NCI-H2227 (cell line): Measurements from ENCODE around the gene WDR86.
A peak's percentile ranks its signal among the peaks of the same experiment; 100 is the strongest.

Source experiments
- DNase-seq: peaks from one replicate; lab custom pipeline; 2025; ENCODE audit not compliant: unreplicated experiment; lab: John Stamatoyannopoulos, UW

The WDR86 gene

DNA sequence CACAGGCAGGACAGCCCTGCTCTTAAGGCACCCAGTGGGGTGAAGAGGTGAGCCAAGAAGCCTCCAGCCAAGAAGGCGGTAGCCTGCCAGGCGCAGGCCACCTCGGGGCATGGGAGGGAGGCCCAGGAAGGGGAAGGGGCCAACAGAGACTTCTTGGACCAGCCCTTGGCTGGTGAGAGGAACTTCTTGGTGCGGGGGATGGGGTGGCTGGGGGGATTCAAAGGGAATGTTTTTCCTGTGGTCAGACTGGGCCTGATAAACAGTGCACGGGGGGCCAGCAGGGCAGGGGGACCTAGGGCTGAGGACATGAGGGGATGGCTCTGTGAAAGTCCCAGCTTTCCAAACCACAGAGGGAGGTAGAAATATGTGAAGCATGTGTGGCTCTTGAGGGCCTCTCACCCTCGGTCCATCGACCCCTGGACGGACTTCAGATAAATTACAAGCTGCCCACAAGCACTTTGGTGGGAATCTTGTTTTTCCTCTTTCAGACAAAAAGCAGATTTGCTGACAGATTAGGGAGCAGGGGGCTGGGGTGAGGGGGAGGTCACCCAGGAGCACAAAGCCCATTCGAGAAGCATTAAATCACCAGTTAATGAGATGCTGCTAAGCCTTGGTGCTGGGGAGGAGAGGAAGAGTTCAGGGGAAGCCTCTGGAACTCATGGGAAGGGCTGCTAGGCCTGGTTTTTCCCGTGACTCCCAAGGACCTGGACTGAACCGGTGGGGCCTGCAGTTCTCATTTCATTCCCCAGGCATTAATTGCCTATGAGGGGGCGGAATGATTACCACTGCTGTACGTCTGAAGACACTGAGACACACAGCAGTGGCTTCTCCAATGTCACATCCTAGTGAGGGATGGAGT is 18.8 kb upstream of the WDR86 start:
- DNase-seq = peak; percentile 17

DNA sequence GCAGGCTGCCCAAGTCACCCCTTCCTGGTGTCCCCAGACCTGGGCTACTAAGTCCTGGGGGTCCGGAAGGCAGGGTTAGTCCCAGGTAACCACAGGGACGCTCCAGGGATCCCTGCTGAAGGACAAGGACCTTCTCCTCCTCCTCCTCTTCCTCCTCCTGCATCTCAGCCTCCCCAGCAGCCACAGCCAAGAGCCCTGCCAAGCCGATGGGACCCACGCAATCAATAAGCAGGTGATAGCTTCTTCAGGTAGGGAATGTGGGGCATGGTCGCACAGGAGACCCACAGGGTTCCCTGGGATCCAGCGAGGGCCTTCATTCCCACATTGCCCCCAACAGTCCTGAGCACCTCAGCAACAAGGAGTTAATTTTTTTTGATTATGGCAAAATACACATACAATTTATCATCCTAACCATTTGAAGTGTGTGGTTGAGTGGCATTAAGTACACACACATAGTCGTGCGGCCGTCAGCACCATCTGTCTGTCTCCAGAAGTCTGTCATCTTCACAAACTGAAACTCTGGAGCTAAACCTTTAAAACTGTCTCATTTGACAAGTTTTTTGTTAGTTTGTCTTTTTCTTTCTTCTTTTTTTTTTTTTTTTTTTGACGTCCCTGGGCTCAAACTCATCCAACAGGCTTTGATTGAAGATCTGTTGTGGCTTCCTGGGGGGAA is 18.0 kb upstream of the WDR86 start:
- no peak for DNase-seq

DNA sequence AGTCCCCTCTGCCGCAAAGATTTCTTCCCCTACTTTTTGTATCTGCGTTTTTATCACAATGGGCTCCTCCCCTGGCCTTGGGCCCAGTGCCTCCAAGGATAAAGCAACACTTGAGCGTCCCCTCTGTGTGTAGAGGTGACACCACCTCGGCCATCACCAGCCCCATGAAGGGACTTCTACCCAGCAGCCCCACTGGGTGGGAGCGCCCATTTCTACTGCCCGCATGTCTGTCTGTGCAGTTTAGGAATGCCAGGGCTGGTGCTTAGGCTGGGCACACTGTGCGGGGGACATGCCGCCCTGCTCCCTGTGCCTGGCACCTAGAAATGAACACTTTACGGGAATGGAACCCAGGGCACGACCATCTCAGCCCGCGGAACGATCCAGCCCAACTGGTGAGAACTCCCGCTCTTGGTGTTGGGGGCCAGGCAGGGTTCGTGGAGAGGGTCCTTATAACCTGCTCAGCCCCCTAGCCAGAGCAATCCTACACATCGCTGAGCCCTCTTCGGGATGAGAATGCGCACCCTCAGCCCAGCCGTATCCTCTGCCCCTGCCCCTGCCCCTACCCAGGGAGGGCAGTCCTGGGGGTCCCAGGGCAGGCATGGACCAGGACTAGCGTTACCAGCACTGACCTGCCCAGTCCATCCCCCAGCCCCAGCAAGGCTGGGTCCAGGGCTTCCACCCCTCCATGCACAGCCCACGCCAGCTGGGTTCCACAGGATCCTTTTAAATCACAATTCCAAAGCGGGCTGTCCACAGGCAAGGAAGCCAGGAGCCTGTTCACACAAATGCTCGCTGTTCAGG is 17.3 kb upstream of the WDR86 start:
- DNase-seq = no peak

DNA sequence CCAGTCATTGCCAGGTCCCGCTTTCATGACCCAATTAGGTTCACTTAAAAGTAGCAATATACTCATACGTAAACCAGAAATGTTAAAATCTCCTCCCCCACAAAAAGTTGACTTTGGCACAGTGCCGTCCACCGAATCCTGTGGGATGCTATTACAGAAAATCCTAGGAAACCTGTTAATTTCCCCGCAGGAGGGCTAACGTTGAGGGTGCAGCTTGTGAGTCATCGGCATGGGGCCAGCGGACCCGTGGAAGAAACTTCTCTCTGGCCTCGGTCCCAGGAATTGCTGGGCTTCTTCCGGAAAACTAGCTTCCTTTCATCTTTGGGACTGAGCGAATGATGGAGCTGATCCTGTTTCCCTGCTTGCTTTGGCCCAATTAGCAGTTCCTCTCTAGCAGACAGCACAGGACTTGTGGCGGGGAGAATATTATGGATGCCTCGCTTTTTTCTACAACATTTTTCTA is 16.6 kb upstream of the WDR86 start:
- no peak for DNase-seq

DNA sequence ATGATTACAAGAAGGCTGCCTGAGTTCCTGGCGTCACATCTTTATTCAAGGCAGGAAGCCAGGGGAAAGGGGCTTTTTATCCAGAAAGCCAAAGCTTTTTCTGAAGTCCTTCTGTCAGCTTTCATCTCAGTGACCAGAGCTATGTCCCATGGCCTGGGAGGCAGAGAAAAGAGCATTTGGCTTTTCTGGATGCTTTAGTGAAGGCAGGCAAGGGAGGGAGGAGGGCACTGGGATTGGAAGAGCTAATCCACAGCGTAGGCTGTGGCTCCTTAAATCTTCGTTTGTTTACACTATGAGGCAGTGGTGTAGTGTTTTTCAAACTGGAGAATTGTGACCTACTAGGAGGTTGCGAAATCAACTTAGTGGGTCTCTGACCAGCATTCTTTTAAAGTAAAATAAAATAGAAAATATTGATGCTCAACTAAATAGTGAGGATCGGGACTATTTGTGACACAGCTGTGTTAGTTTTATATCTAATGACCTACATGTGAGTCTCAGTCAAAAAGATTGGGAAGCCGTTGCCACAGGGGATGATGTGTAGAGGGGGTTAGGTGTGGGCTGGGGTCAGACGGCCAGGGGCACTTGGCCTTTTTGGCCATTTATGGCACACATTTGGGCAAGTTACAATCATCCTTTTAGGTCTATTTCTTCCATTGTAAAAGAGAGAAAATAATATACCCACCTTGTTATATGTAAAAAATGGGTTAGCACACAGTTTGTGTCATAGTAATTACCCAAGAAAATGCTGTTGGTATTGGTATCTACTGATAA is 16.0 kb upstream of the WDR86 start:
- no peak for DNase-seq

DNA sequence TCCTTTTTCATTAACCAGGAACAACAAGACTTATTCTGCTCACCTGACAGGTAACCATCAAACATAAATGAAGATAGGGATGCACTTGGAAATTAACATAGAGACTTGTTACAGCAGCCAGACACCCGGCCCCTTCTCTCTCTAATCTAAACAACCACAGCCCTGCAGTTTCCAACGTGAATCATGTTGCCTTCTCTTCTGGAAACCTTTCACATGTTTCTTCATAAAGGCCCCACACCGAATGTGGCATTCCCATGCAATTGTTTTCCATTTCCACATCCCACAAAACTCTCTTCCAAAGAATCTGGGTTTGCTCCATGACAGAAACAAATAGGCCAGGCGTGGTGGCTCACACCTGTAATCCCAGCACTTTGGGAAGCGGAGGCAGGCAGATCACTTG is 15.0 kb upstream of the WDR86 start:
- no peak for DNase-seq

DNA sequence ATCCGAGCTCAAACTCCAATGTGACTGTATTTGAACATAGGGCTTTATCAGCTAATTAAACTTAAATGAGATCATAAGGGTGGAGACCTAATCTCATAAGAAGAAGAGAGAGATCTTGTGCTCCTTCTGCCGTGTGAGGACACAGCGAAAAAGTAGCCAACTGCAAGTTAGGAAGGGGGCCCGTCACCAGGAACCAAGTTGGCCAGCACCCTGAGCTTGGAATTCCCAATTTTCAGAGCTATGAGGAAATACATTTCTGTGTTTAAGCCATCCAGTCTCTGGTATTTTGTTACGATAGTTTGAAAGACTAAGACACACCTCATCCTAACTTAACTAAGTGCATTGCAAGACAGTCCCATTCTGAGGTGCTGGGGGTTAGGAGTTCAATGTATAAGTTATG is 14.1 kb upstream of the WDR86 start:
- DNase-seq = no peak

DNA sequence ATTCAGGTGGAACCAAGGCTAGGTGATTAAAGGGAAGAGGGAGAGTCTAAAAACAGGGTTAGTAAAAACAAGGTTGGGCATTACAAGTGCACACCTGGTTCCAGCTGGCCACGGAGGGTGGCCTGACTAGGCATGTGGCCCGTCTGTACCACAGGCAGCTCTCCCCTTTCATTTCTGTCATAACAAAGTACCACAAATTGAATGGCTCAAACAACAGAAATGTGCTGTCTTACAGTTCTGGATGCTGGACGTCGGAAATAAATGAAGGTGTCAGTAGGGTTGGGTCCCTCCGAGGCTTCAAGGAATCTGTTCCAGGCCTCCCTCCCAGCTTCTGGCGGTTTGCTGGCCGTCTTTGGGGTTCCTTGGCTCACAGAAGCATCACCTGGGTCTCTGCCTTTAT is 13.4 kb upstream of the WDR86 start:
- no peak for DNase-seq

DNA sequence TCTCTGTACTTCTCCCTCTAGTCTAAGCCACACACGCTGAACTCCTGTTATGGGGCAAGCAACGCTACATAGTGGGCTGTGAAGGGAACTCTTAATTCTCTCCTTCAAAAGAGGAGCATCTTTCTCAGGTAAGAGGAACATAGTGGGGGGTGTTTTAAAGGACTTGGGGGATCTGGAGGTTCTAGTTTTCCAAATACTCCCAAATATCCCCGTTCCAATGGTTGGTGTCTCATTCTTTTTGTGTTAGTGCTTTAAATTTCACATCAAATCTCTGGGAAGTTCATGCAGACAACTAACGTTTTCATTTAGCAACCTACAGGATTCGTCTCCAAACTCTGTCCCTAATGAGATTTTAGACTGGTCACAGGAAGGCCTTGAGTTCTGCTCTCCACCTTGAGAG is 12.4 kb upstream of the WDR86 start:
- DNase-seq = no peak

DNA sequence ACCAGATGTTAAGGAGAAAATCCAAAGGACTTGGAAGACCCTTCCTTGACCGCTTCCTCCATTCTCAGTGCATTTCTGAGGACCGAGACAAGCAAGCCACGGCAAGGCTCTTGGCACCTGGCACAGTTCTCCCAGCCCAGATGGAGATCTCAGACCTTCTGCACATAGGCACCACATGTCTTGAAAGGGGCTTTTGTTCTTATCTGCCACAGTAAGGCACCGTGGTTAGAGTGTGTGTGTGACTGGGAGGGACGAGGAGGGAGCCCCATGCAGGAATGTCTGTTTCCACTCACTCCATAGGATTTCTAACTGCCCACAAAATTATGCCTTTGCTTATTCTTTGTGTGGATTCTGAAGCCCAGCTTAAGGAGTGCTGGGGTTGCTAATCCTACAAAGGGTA is 10.3 kb upstream of the WDR86 start:
- DNase-seq = no peak

DNA sequence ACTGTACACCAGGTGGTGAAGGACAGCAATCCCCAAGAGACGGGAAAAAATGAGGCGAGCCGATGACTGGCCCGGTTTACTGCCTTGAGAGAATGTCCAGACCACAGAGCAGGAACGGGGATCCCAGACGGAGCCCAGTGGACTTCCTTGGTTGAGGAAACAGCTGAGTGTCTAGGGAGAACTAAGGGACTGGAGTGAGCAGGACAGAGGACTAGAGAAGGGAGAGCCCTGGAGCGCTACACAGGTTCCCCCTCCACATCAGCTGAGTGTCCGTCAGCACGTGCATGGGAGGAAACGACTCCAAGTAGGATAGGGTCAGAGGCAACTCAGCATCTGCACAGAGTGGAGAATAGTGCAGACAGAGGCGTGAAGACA is 7.1 kb upstream of the WDR86 start:
- no peak for DNase-seq

DNA sequence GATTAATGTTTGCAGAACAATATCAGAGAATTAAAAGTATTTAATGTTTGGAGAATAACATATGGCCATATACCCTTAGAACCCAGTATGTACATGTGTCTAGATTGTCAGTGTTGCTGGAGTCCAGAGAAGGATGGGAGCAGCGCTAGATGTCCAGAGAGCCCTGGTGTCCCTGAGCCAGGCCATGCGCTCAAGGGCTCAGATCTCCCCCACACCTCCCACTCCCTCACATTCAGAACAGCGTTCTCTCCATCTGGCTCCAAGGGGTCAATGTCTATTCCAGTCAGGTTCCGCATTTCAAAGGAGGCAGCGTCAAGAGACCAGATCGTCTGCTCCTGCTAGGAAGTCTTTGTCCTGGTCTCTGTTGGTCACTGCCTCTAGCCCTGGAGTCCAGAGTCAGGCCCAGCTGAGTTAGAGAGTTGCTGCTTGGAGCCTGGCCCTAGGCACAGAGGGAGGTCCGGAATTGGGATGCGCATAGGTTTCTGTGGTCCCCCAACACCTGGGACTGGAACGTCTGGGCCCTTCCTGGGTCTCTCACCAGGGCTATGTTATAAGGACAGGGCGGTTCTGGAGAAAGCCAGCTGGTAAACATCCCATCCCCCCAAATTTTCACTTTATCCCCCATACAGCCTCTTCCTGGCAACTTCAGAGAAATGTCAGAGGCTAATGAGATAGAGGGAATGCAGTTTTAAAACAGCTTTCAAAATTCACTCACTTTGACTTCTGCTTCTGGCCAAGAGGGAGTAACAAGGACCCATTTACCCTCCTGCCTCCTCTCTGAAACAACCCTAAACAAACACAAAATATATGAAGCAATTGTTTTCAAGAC is 6.5 kb upstream of the WDR86 start:
- DNase-seq = no peak

DNA sequence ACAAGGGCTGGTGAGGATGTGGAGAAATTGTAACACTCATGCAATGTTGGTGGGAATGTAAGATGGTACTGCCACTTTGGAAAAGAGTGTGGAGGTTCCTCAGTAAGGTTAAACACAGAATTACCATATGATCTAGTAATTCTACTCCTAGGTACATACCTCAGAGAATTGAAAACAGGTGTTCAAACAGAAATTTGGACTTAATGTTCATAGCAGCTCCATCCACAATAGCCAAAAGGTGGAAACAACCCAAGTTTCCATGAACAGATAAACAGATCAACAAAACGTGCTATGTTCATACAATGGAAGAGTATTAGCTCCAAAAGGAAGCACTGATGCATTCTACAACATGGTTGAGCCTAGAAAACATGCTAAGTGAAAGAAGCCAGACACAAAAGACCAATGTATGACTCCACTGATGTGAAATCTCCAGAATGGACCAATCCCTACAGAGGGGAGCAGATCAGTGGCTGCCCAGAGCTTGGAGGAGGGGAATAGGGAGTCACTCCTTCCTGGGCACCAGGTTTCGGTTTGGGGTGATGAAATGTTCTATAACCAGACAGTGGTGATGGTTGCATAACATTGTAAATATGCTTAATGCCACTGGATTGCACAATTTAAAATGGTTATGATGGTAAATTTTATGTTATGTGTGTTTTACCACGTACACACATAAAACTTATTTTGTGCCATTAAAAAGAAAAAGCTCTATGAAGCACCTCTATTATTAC is 5.7 kb upstream of the WDR86 start:
- no peak for DNase-seq

DNA sequence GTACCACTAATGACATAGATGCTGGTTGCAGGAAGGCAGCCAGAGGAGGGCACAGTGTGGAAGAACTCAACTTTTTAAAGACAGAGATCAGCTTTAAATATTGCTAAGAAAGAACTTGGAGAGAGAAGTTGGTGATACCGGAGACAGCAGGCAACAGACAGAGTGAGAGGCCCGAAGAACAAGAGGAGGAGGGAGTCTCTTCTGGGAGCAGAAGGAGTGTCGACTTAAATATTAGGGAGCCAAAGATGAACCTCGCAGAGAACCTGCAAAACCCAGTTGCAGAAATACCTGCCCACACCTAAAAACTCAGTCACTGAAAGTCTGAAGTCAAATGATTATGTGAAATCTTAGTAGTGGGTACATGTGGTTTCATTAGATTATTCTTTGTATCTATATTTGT is 3.4 kb upstream of the WDR86 start:
- no peak for DNase-seq

DNA sequence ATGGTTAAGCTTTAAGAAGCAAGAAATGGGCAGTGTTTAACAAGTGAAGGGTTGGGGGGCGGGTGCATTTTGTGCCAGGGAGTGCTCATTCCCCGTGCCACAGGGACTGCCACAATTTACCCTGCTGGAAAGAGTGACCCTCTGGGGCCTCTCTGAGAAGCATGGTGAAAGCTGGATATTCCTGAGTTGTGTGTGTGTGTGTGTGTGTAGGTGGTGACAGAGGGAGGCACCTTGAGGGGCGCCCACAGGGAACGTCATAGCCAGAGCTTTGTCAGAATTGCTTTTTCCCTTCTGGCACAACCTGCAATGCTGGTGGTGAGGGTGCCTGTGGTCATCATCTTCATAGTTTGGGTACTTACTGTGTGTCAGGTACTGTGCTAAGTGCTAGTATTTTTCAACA is 2.5 kb upstream of the WDR86 start:
- DNase-seq = no peak

DNA sequence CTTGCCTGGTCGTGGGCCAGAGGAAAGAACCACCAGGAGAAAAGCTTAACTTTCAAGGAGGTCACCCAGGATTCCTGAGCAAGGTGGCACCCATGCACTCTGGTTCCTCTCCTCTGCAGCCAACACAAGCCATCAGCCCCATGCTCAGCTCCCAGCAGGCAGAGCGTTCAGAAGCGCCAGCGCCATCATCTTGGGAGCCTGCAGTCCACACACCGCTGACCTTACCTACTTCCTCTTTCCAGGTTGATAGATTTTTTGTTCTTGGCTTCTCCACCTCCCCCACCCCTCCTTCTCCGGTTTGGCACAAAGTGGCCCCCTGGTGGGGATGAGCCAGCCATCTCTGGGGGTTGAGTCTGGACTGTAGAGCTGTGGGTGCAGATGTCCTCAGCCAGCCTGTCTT is 1.7 kb upstream of the WDR86 start:
- no peak for DNase-seq

DNA sequence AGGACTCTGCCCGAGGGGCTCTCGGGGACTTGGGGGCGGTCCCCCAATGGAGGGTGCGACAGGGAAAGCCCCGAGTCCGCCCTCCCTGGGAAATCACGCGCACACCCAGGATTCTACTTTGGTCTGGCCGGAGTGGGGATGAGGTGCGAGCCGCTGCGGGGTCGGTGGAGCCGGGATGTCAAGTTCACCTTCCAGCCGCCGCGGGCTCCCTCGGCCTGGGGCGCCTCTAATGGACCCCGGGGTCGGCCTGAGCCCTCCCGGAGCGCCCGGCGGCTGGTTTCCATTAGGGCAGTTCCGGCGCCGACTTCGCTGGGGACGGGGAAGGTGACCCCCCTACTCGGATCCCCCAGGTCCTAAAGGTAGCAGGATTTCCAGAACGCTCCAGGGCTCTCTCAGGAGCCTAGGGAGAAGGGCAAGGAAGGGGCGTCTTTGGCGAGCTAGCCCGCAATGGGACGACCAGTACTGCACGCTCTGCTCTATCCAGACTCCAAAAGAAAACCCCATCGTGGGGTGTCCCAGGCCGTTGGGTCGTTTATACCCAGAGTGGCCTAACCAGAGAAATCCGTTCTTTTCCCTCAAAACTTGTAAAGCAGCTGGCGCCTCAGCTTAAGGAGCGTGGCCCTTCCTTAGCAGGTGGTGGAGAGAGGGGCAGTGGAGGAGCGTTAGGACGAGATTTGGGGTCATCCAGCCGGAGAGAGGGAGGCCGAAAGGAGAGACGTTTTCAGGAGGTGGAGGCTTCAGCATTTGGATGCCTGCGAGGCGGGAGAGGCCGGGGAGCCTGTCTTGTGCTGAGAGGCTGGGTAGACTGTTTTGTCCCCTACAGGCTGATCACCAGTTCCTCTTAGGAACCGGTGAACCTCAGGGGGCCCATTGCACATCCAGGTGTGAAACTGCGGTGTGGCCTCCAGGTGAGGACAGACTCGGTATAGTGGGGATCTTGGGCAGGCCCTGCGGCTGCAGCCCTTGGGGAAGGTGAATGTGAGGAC is 860 bp upstream of the WDR86 start:
- DNase-seq = peak; percentile 67
